ENCODE data around the gene CCDC116.

GRCh38 chr22:21633481-21633880, 921 bp downstream of the CCDC116 start:
- no peak for TF ChIP-seq CTCF (IDR thresholded peaks at IDR 0.05 in 8 of 11, conservative IDR thresholded peaks at IDR 0.05 in 3 of 11)
- TF ChIP-seq POLR2A (IDR thresholded peaks at IDR 0.05) = no peak
